HepG2 (cell line): ENCODE results near the gene CDC14B. TPM values are rescaled to one million over a fixed set of nuclear protein-coding genes. Genes with fewer than 3 reads are reported as not detected.
A peak's percentile ranks its signal among the peaks of the same experiment; 100 is the strongest.

Source experiments
- ATAC-seq: fragments of 200-7000 bp; cut with Tn5 transposase; 3 replicates; pipeline ENCODE4 v1.9.1; 2020; ENCODE audit warnings: mild to moderate bottlenecking, moderate library complexity
- BruUV-seq: library from RNA; stranded (reverse); fragments of 400-500 nt; replicated peaks from 2 replicates; lab custom pipeline; 2021; lab: Mats Ljungman, UMichigan
- CTCF ChIA-PET: fragments of 300-600 bp; formaldehyde crosslinking; extraction: SDS; loops from one replicate; lab custom pipeline; 2021; ENCODE audit warnings: low total read pairs, inconsistent platforms, low intra/inter-chr PET ratio; lab: Yijun Ruan, JAX
- POLR2A ChIA-PET: fragments of 350-600 bp; sonication (Branson Sonifier 250); formaldehyde crosslinking; loops from one replicate; lab custom pipeline; 2020; ENCODE audit warnings: antibody characterized with exemption, inconsistent platforms; lab: Yijun Ruan, JAX
- DNase-seq: peaks from one replicate; pipeline ENCODE4 v3.0.0-alpha.2; 2015; ENCODE audit warnings: low spot score
- FAIRE-seq: peaks from 3 replicates; lab custom pipeline; 2011; peaks lifted over from hg19 to GRCh38; lab: Jason Lieb, UNC
- H2AFZ ChIP-seq: one replicate; pipeline ENCODE4 v1.6.1; 2011; ENCODE audit warnings: low read length, inconsistent platforms
- H3K27ac ChIP-seq: fragments of 300-600 bp; 3 replicates; pipeline ENCODE4 v1.8.0; 2011; ENCODE audit warnings: mixed run types, mild to moderate bottlenecking, mixed read lengths, low read length, inconsistent platforms; ENCODE audit not compliant: insufficient read depth; ENCODE audit errors: extremely low read length
- H3K27me3 ChIP-seq, 2 experiments: fragments of 200-600 bp in 1 of 2; 2 replicates in 1 of 2; 3 replicates in 1 of 2; pipeline versions ENCODE4 v1.6.0 to v1.8.0; 2011; ENCODE audit warnings: low read length in 2 of 2, mild to moderate bottlenecking in 2 of 2, moderate library complexity in 2 of 2, inconsistent platforms in 1 of 2; ENCODE audit not compliant: insufficient read depth in 2 of 2, control insufficient read depth in 1 of 2
- H3K36me3 ChIP-seq, 2 experiments: fragments of 200-600 bp in 1 of 2; replicated peaks in 1 of 2; 2 replicates in 1 of 2; 3 replicates in 1 of 2; pipeline versions ENCODE4 v1.5.1 to v1.8.0; 2011; ENCODE audit warnings: low read length in 2 of 2, inconsistent platforms in 1 of 2; ENCODE audit not compliant: insufficient read depth in 2 of 2, control insufficient read depth in 1 of 2
- H3K4me1 ChIP-seq: 2 replicates; pipeline ENCODE4 v1.5.1; 2012; ENCODE audit warnings: low read length, inconsistent platforms; ENCODE audit not compliant: insufficient read depth
- H3K4me2 ChIP-seq: 2 replicates; pipeline ENCODE4 v1.6.0; 2011; ENCODE audit warnings: low read depth, low read length, inconsistent platforms
- H3K4me3 ChIP-seq, 3 experiments: fragments of 200-600 bp in 1 of 3; sonication (generic), shearing (Covaris generic) in 1 of 3; replicated peaks in 1 of 3; 2 replicates each; pipeline ENCODE4 v1.5.1; 2011 to 2016; ENCODE audit warnings: low read length in 3 of 3, inconsistent platforms in 2 of 3, low read depth in 2 of 3, mild to moderate bottlenecking in 2 of 3, control low read depth in 1 of 3, mixed read lengths in 1 of 3; ENCODE audit not compliant: insufficient read depth in 1 of 3
- H3K79me2 ChIP-seq: one replicate; pipeline ENCODE4 v1.6.1; 2011; ENCODE audit warnings: low read length, inconsistent platforms; ENCODE audit not compliant: insufficient read depth
- H3K9ac ChIP-seq: 2 replicates; pipeline ENCODE4 v1.6.0; 2011; ENCODE audit warnings: mild to moderate bottlenecking, low read depth, low read length, inconsistent platforms; ENCODE audit not compliant: insufficient read depth
- H3K9me3 ChIP-seq: 2 replicates; pipeline ENCODE4 v1.5.1; 2012; ENCODE audit warnings: mild to moderate bottlenecking, low read length
- H4K20me1 ChIP-seq: 2 replicates; pipeline ENCODE4 v1.6.0; 2011; ENCODE audit warnings: inconsistent platforms, mild to moderate bottlenecking, low read length, moderate library complexity; ENCODE audit not compliant: insufficient read depth
- NFE2L2 ChIP-seq: fragments of 150-350 bp; IDR thresholded peaks from 2 replicates; pipeline ENCODE4 v1.6.1; 2014; ENCODE audit warnings: low read length
- ZNF350 ChIP-seq: sonication (generic); formaldehyde crosslinking; IDR thresholded peaks from 2 replicates; pipeline ENCODE4 v1.4.0; 2020; ENCODE audit warnings: mild to moderate bottlenecking, low read depth, missing genetic modification reagents, borderline replicate concordance
- ZNF557 ChIP-seq: sonication (generic); formaldehyde crosslinking; IDR thresholded peaks from 2 replicates; pipeline ENCODE4 v1.4.0; 2020; ENCODE audit warnings: missing genetic modification reagents
- WGBS: methylation state at CpG from one replicate; pipeline ENCODE4 v1.1.6; 2017; ENCODE audit warnings: low lambda C conversion rate; 5-methylcytosine and 5-hydroxymethylcytosine counted together
- in situ Hi-C: cut with HindIII; loops from 2 replicates; pipeline ENCODE4 v1.10.0; 2017; ENCODE audit warnings: low pct_unique_long_range_greater_than_20kb; ENCODE audit not compliant: extremely low pct_ligation_motif_present
- intact Hi-C: fragments of 100-400 bp; cut with micrococcal nuclease; formaldehyde crosslinking; loops from one replicate; pipeline ENCODE4 v1.10.0; 2022; ENCODE audit not compliant: unreplicated experiment
- polyA plus RNA-seq, 8 experiments: library from polyadenylated mRNA; depleted of rRNA in 3 of 8; stranded (reverse) in 7 of 8; unstranded in 1 of 8; fragments of >200 nt; fragmentation: Illumina TruSeq in 4 of 8; extraction: Trizol in 4 of 8; gene quantifications; 2 replicates each; pipeline versions ENCODE4 v1.2.1 to v1.2.3, GENCODE V29; 2011 to 2016; ENCODE audit warnings: low read depth in 4 of 8, missing spikeins in 1 of 8, mixed read lengths in 1 of 8; ENCODE audit not compliant: insufficient read depth in 1 of 8
- total RNA-seq, 5 experiments: library from RNA; depleted of rRNA; stranded (reverse); fragments of >200 nt; fragmentation: Illumina TruSeq; extraction: Trizol; gene quantifications; 2 replicates each; pipeline ENCODE4 v1.2.3, GENCODE V29; 2016; ENCODE audit warnings: low read depth in 1 of 5
- TF ChIP-seq, protein P1 (sequence below): sonication (generic); formaldehyde crosslinking; IDR thresholded peaks from 2 replicates; pipeline ENCODE4 v1.5.0; 2020; ENCODE audit warnings: missing genetic modification reagents
- TF ChIP-seq, protein P2 (sequence below): IDR thresholded peaks from 2 replicates; pipeline ENCODE4 v1.6.1; 2016; ENCODE audit warnings: missing biosample characterization, missing genetic modification reagents, low read depth

Gene CDC14B
- total and polyA plus RNA-seq, 2 of the 13 experiments (the other 11 are each of a cell fraction or from before 2014, with no cell fraction given) = 25.8 to 33.3 TPM

- TF ChIP-seq ZNF557 (CRISPR knock-in tag) (no peak), ZNF350 (no peak), NFE2L2 (0 out of 2 replicates have a peak, but pooled peaks have one; percentile 33)
- POLR2A ChIA-PET = no interaction called here
- H3K27ac ChIP-seq = no peak overlapping the region
- no peak overlapping the region for H3K4me2 ChIP-seq
- no peaks in the 10 kb centered on the region for H3K27me3 ChIP-seq
- in situ Hi-C loops = no loop called here
- peaks cover 14 to 59% of the 10 kb centered on the region in 2 experiments for H3K36me3 ChIP-seq
- H3K9ac ChIP-seq = no peak overlapping the region
- no peaks in the 10 kb centered on the region for H4K20me1 ChIP-seq
- H3K79me2 ChIP-seq = no peaks in the 10 kb centered on the region
- WGBS = 92% methylated on average over 2 of the region's 2 CpGs
- intact Hi-C loops = no loop called here
- no peak overlapping the region for H2AFZ ChIP-seq
- no peak for ATAC-seq
- CTCF ChIA-PET = no interaction called here
- BruUV-seq = no TSS peak
- no peaks in the 10 kb centered on the region for H3K9me3 ChIP-seq
- FAIRE-seq = no peak
- DNase-seq = no peak
- H3K4me1 ChIP-seq = no peaks in the 10 kb centered on the region
- no peak overlapping the region for H3K4me3 ChIP-seq
Observed at GRCh38 chr9:96509848-96510247, 109.8 kb downstream of the CDC14B start.

DNA sequence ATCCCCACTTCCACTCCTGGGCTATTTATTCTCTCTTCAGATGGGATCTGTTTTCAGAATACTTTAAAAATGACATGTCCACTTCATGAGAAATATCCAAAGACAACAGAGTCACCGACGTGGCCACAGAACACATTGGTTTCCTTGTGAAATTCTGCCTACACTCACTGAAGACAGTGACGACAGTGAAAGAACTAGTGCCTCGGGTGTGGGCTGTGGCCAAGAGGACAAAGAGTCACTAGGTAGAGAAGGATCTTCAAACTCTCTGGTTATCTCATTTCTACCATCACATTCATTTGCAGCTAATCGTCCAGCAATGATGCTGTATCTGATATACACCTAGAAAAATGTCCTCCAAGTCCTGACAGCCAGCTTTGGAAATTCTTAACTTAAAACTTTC is 110.6 kb downstream of the CDC14B start:
- Histone ChIP-seq H3K79me2 (no peaks in the 10 kb centered on the region), H3K4me1 (peaks cover 7% of the 10 kb centered on the region), H3K27me3 (no peaks in the 10 kb centered on the region), H3K27ac (no peak overlapping the region), H3K36me3 (peaks cover 10 to 57% of the 10 kb centered on the region in 2 experiments), H3K4me3 (no peak overlapping the region), H4K20me1 (no peaks in the 10 kb centered on the region), H2AFZ (no peak overlapping the region), H3K4me2 (no peak overlapping the region), H3K9ac (no peak overlapping the region), H3K9me3 (no peaks in the 10 kb centered on the region)
- ChIA-PET CTCF (no interaction called here), POLR2A (no interaction called here)
- no TSS peak for BruUV-seq
- FAIRE-seq = no peak
- over 99% methylated on average over 5 of the region's 5 CpGs for WGBS
- ATAC-seq = no peak
- intact Hi-C loops (no loop called here), in situ Hi-C loops (no loop called here)
- DNase-seq = no peak
- TF ChIP-seq, protein P1, sequence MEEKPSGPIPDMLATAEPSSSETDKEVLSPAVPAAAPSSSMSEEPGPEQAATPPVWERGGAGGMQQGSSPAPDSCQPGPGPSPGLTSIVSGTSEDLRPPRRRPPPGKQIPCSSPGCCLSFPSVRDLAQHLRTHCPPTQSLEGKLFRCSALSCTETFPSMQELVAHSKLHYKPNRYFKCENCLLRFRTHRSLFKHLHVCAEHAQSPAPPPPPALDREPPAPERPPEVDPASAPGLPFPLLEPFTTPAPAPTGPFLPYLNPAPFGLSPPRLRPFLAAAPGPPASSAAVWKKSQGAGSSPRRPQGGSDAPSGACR (CRISPR knock-in tag) = no peak
- TF ChIP-seq, protein P2, sequence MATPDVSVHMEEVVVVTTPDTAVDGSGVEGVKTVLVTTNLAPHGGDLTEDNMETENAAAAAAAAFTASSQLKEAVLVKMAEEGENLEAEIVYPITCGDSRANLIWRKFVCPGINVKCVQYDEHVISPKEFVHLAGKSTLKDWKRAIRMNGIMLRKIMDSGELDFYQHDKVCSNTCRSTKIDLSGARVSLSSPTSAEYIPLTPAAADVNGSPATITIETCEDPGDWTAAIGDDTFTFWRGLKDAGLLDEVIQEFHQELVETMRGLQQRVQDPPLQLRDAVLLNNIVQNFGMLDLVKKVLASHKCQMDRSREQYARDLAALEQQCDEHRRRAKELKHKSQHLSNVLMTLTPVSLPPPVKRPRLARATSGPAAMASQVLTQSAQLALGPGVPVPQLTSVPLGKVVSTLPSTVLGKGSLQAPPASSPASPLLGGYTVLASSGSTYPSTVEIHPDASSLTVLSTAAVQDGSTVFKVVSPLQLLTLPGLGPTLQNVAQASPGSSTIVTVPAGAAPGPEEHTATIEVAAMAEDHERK (CRISPR knock-in tag) = no peak
